ENCODE data around the gene RAD51B. TPM values are rescaled to one million over a fixed set of nuclear protein-coding genes. Genes with fewer than 3 reads are reported as not detected.

Gene RAD51B
- total RNA-seq, 6 experiments from 2014 or later, result 2.7 to 5.8 (median 4.3) TPM

- ATAC-seq, result no peak
- intact Hi-C loops (cut with DNase I), result no loop called here
- H3K9me3 ChIP-seq, result no peaks in the 10 kb centered on the region
- H3K27me3 ChIP-seq, result no peaks in the 10 kb centered on the region
- H3K27ac ChIP-seq, result no peak overlapping the region
- peaks cover 0 to 32% (median 11%) of the 10 kb centered on the region in 4 donors for H3K4me1 ChIP-seq
- H3K4me3 ChIP-seq, result no peak overlapping the region
- TF ChIP-seq POLR2A (IDR thresholded peaks at IDR 0.05) (no peak), CTCF (IDR thresholded peaks at IDR 0.05) (no peak)
- DNase-seq, result peak in 1 of 3 donors; percentile 22
- no peaks in the 10 kb centered on the region for H3K36me3 ChIP-seq
Measured at GRCh38 chr14:68665792-68666204, 846.2 kb downstream of the RAD51B start.

- peak in 1 of 3 donors; percentile 10 for DNase-seq
- intact Hi-C loops (cut with DNase I), result no loop called here
Measured at GRCh38 chr14:68666236-68666635, 846.7 kb downstream of the RAD51B start.

GRCh38 chr14:68666899-68667298 lies 847.3 kb downstream of the RAD51B start:
- DNase-seq, result peak in 1 of 3 donors; percentile 21
- peaks cover 0 to 34% (median 11%) of the 10 kb centered on the region in 4 donors for H3K4me1 ChIP-seq
- no peaks in the 10 kb centered on the region for H3K36me3 ChIP-seq
- intact Hi-C loops (cut with DNase I), result no loop called here
- 96% methylated on average over 5 of the region's 5 CpGs for WGBS (ENCODE audit: insufficient coverage, low coverage, low lambda C conversion rate, missing lambda C conversion rate)
- H3K4me3 ChIP-seq, result no peak overlapping the region
- no peaks in the 10 kb centered on the region for H3K27me3 ChIP-seq
- TF ChIP-seq CTCF (IDR thresholded peaks at IDR 0.05) (no peak), POLR2A (IDR thresholded peaks at IDR 0.05) (no peak)
- H3K9me3 ChIP-seq, result no peaks in the 10 kb centered on the region
- H3K27ac ChIP-seq, result peak overlapping the region; percentile 1 to 63 (median 32)
- ATAC-seq, result no peak

More at GRCh38 chr14:68666236-68666635, 846.7 kb downstream of the RAD51B start:
- Histone ChIP-seq H3K4me1 (peaks cover 0 to 32% (median 11%) of the 10 kb centered on the region in 4 donors), H3K27me3 (no peaks in the 10 kb centered on the region), H3K9me3 (no peaks in the 10 kb centered on the region), H3K36me3 (no peaks in the 10 kb centered on the region), H3K27ac (peak overlapping the region in 1 of 3 donors; percentile 17), H3K4me3 (no peak overlapping the region)
- no peak for ATAC-seq
- TF ChIP-seq POLR2A (IDR thresholded peaks at IDR 0.05), result no peak
- no peak for TF ChIP-seq CTCF (IDR thresholded peaks at IDR 0.05)
- 55% methylated on average over 2 of the region's 2 CpGs for WGBS (ENCODE audit: insufficient coverage, low coverage, low lambda C conversion rate, missing lambda C conversion rate)

- DNase-seq (no peak), ATAC-seq (peak in 3 of 4 donors; percentile 34 to 44 (median 42))
- no peaks in the 10 kb centered on the region for H3K36me3 ChIP-seq
- H3K27ac ChIP-seq, result peak overlapping the region; percentile 1 to 63 (median 32)
- no peaks in the 10 kb centered on the region for H3K9me3 ChIP-seq
- peaks cover 0 to 39% (median 12%) of the 10 kb centered on the region in 4 donors for H3K4me1 ChIP-seq
- intact Hi-C loops (cut with DNase I), result no loop called here
- H3K4me3 ChIP-seq, result no peak overlapping the region
- H3K27me3 ChIP-seq, result no peaks in the 10 kb centered on the region
- TF ChIP-seq CTCF (IDR thresholded peaks at IDR 0.05) (no peak), POLR2A (IDR thresholded peaks at IDR 0.05) (no peak)
Measured at GRCh38 chr14:68667313-68667791, 847.8 kb downstream of the RAD51B start.

- TF ChIP-seq CTCF (IDR thresholded peaks at IDR 0.05) (no peak), POLR2A (IDR thresholded peaks at IDR 0.05) (no peak)
- Histone ChIP-seq H3K27me3 (no peaks in the 10 kb centered on the region), H3K4me1 (peaks cover 0 to 46% (median 15%) of the 10 kb centered on the region in 4 donors), H3K27ac (peak overlapping the region in 2 of 3 donors; percentile 1 to 63), H3K36me3 (no peaks in the 10 kb centered on the region), H3K9me3 (no peaks in the 10 kb centered on the region), H3K4me3 (no peak overlapping the region)
- 95% methylated on average over 3 of the region's 4 CpGs for WGBS (ENCODE audit: insufficient coverage, low coverage, low lambda C conversion rate, missing lambda C conversion rate)
- ATAC-seq (no peak), DNase-seq (peak in 1 of 3 donors; percentile 33)
- intact Hi-C loops (cut with DNase I), result no loop called here
Measured at GRCh38 chr14:68668028-68668427, 848.4 kb downstream of the RAD51B start.
